K562 (cell line): ENCODE results near the gene MIEF1. TPM values are rescaled to one million over a fixed set of nuclear protein-coding genes. Genes with fewer than 3 reads are reported as not detected.

Experiments
- ARNT ChIP-seq, 2 experiments: fragments of 450-650 bp; IDR thresholded peaks; 2 replicates each; pipeline ENCODE4 v1.6.1; 2016; ENCODE audit warnings: mild to moderate bottlenecking in 1 of 2
- CREB3L1 ChIP-seq: fragments of 450-650 bp; IDR thresholded peaks from 2 replicates; pipeline ENCODE4 v1.6.1; 2014; ENCODE audit warnings: low read depth, mild to moderate bottlenecking, moderate library complexity, borderline replicate concordance
- EHMT2 ChIP-seq: fragments of 450-650 bp; IDR thresholded peaks from 2 replicates; pipeline ENCODE4 v1.6.1; 2018; ENCODE audit warnings: antibody characterized with exemption
- FOXK1 ChIP-seq: sonication (generic); formaldehyde crosslinking; IDR thresholded peaks from 2 replicates; pipeline ENCODE4 v1.8.0; 2022; ENCODE audit warnings: missing genetic modification reagents, mild to moderate bottlenecking, borderline replicate concordance
- FUS ChIP-seq: fragments of 200-400 bp; formaldehyde crosslinking; optimal IDR thresholded peaks from 2 replicates; pipeline ENCODE3; 2017; ENCODE audit warnings: low read depth, low read length
- GTF2A2 ChIP-seq: IDR thresholded peaks from 2 replicates; pipeline ENCODE4 v1.6.1; 2016; ENCODE audit warnings: mild to moderate bottlenecking, missing genetic modification characterization, missing compliant biosample characterization
- ILK ChIP-seq: fragments of 450-650 bp; IDR thresholded peaks from 2 replicates; pipeline ENCODE4 v1.6.1; 2016; ENCODE audit warnings: missing genetic modification characterization, low read depth, mild to moderate bottlenecking, missing compliant biosample characterization, moderate library complexity, borderline replicate concordance
- MCM5 ChIP-seq: fragments of 450-650 bp; IDR thresholded peaks from 2 replicates; pipeline ENCODE4 v1.6.1; 2016; ENCODE audit warnings: low read depth
- MYBL2 ChIP-seq, 2 experiments: fragments of 450-650 bp in 1 of 2; sonication (generic) in 1 of 2; formaldehyde crosslinking in 1 of 2; IDR thresholded peaks; 2 replicates each; pipeline versions ENCODE4 v1.6.1 to v1.8.1; 2017 to 2022; ENCODE audit warnings: borderline replicate concordance in 1 of 2, inconsistent platforms in 1 of 2, low read depth in 1 of 2, mild to moderate bottlenecking in 1 of 2, missing genetic modification reagents in 1 of 2, moderate library complexity in 1 of 2
- NCOA4 ChIP-seq: fragments of 450-650 bp; IDR thresholded peaks from 2 replicates; pipeline ENCODE4 v1.6.1; 2018; ENCODE audit warnings: mild to moderate bottlenecking; ENCODE audit not compliant: partially characterized antibody
- PCBP1 ChIP-seq: fragments of 200-400 bp; formaldehyde crosslinking; IDR thresholded peaks from 2 replicates; pipeline ENCODE4 v1.6.1; 2018; ENCODE audit warnings: mild to moderate bottlenecking, low read depth, low read length; ENCODE audit not compliant: poor library complexity, severe bottlenecking
- SMARCA5 ChIP-seq: fragments of 450-650 bp; IDR thresholded peaks from 2 replicates; pipeline ENCODE4 v1.6.1; 2016
- TBL1XR1 ChIP-seq, 2 experiments: IDR thresholded peaks; 2 replicates each; pipeline ENCODE4 v1.6.1; 2012; ENCODE audit warnings: improper control_type of control experiment in 2 of 2, low read length in 2 of 2, mild to moderate bottlenecking in 1 of 2
- TCF15 ChIP-seq: fragments of 250-450 bp; sonication (Bioruptor Pico); IDR thresholded peaks from 2 replicates; pipeline ENCODE4 v1.8.0; 2022; ENCODE audit warnings: moderate library complexity, mild to moderate bottlenecking, inconsistent platforms
- THAP12 ChIP-seq: fragments of 250-450 bp; sonication (Bioruptor Pico); IDR thresholded peaks from 2 replicates; pipeline ENCODE4 v1.9.0; 2021; ENCODE audit warnings: mild to moderate bottlenecking, inconsistent platforms
- TRIM25 ChIP-seq: fragments of 450-650 bp; IDR thresholded peaks from 2 replicates; pipeline ENCODE4 v1.7.0; 2016; ENCODE audit warnings: borderline replicate concordance
- ZBTB33 ChIP-seq: sonication (generic); formaldehyde crosslinking; IDR thresholded peaks from 2 replicates; pipeline ENCODE4 v1.8.1; 2023; ENCODE audit warnings: mild to moderate bottlenecking, missing genetic modification reagents
- ZNF232 ChIP-seq: sonication (generic); formaldehyde crosslinking; IDR thresholded peaks from 2 replicates; pipeline ENCODE4 v1.8.0; 2022; ENCODE audit warnings: mild to moderate bottlenecking, missing genetic modification reagents
- polyA plus RNA-seq, 8 experiments: library from polyadenylated mRNA; depleted of rRNA in 4 of 8; stranded (reverse) in 5 of 8; unstranded in 3 of 8; fragments of >200 nt; fragmentation: Nextera tagmentation in 2 of 8; fragmentation: Illumina TruSeq in 1 of 8; extraction: Ambion mirVana in 2 of 8; extraction: Trizol in 1 of 8; gene quantifications; 2 replicates each; pipeline versions ENCODE4 v1.2.1 to v1.2.3, GENCODE V29; 2011 to 2014; ENCODE audit warnings: inconsistent platforms in 1 of 8, missing spikeins in 1 of 8
- total RNA-seq, 7 experiments: library from RNA; depleted of rRNA in 6 of 7; stranded (reverse); fragments of >200 nt in 6 of 7; fragmentation: Illumina TruSeq in 2 of 7; extraction: Trizol in 2 of 7; gene quantifications; 2 replicates each; pipeline versions ENCODE4 v1.2.1 to v1.2.3, GENCODE V29; 2011 to 2021; ENCODE audit warnings: low replicate concordance in 1 of 7

The MIEF1 gene
- total and polyA plus RNA-seq, 9 of the 15 experiments (the other 6 are each of a cell fraction or from before 2014, with no cell fraction given): 10.9 to 51.8 (median 25.5) TPM

GRCh38 chr22:39522567-39523300 lies 20.6 kb downstream of the MIEF1 start (continued):
- TF ChIP-seq THAP12 (no peak), ARNT (IDR thresholded peaks at IDR 0.05) (no peak), FOXK1 (peak; percentile 72), MYBL2 (IDR thresholded peaks at IDR 0.05; ENCODE audit: low read depth) (no peak), MYBL2 (CRISPR knock-in tag; IDR thresholded peaks at IDR 0.05; ENCODE audit: borderline replicate concordance) (no peak), GTF2A2 (tag) (no peak), ILK (tag) (no peak), FUS (no peak), MCM5 (no peak), TRIM25 (no peak), SMARCA5 (no peak), TCF15 (CRISPR knock-in tag) (no peak), ZBTB33 (CRISPR knock-in tag) (no peak), PCBP1 (no peak), EHMT2 (no peak), CREB3L1 (no peak), ZNF232 (no peak), TBL1XR1 (IDR thresholded peaks at IDR 0.05; ENCODE audit: low read length in 2 of 2) (no peak), NCOA4 (no peak)
